ENCODE results near the gene B4GALNT4.

The B4GALNT4 gene

DNA sequence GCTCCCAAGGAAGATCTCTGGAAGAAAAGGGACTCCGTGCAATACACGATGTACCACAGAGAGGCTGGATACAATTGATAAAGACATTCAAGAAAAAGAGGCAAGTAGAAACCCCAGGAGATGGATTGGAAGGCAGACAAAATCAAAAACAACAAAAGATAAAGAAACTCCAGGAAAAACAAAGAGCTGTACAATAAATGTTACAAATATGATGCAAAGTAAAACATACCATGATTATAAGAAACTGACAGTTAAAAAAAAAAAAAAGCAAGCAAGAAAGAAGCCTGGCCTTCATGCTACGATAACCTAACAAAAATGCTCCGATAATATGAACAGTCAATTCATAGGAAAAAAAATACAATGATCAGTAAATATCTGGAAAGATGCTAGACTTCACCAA is 56.0 kb downstream of the B4GALNT4 start:
- DNase-seq = no peak

DNA sequence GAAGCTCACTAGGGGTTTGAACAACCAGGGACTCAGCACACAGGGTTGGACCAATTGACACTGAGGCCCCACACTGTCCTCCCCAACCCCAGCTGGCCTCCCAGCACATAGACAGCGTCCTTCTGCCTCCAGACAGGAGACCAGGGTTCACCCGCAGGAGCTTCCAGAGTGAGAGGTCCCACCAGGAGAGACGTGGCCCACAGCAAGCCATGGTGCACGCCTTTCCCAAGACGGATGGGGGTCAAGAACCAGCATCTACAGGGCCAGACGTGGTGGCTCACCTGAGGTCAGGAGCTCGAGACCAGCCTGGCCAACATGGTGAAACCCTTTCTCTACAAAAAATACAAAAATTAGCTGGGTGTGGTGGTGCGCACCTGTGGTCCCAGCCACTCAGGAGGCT is 57.6 kb downstream of the B4GALNT4 start:
- DNase-seq = no peak

DNA sequence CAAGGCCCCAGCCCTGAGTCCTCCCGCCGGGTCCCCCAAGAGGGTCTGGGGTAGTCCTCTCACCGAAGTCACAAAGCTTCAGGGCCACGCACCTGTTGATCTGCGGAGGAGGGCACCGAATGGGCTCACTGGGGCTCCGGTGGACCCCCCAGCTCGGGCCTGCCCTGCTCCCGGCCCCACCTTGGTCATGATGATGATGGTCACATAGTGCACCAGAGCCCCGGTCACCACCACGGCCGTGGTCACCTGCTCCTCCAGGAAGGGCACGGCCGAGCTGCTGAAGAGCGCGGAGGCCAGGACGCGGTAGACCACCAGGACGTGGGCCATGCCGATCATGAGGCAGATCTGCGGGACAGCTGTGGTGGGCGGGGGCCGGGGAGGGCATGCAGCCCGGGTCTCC is 59.0 kb downstream of the B4GALNT4 start:
- DNase-seq = no peak

DNA sequence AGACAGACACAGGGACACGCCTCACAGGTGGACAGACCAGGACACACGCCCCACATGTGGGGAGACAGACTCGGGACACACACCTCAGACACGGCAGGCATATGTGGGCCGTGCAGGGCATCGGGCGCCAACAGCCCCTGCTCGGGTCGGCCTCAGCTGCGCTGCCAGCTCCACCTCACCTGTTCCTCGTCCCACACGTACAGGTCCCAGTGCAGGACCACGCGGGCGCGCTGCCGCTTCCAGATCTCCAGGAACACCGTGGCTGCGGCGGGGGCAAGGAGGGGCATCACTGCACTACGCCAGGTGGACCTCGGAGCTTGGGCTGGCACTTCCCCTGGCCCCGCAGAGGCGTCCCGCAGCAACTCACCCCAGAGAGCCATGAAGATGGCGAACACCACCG is 60.1 kb downstream of the B4GALNT4 start:
- DNase-seq = no peak

DNA sequence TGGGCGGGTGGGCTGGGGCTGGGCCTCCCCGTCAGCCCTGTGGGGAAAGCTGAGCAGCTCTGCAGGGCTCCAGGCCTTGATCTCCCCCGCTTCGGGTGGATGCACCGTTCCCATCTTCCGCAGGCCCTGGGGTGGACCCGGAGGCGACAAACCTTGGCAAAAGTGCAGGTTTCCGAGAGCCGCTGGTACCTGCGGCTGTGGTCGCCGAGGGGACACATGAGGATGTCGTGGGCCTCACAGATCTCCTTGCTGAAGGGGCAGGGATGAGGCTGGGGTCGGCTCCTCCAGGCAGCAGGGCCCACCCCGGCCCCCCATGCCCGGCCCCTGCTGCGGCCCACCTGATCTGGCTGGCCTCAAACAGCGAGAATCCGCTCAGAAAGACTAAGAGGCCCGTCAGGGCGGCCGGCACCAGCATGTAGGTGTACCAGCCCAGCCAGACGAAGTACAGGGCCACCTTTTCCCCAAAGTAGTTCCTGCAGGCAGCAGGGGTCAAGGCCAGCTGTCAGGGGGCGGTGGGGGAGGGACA is 60.7 kb downstream of the B4GALNT4 start:
- DNase-seq = no peak
